ENCODE data around the gene PIGT. TPM values are rescaled to one million over a fixed set of nuclear protein-coding genes. Genes with fewer than 3 reads are reported as not detected.

The PIGT gene
- total and polyA plus RNA-seq, 2 of the 13 experiments (the other 11 are each of a cell fraction or from before 2014, with no cell fraction given) = 65.9 to 74.1 TPM

DNA sequence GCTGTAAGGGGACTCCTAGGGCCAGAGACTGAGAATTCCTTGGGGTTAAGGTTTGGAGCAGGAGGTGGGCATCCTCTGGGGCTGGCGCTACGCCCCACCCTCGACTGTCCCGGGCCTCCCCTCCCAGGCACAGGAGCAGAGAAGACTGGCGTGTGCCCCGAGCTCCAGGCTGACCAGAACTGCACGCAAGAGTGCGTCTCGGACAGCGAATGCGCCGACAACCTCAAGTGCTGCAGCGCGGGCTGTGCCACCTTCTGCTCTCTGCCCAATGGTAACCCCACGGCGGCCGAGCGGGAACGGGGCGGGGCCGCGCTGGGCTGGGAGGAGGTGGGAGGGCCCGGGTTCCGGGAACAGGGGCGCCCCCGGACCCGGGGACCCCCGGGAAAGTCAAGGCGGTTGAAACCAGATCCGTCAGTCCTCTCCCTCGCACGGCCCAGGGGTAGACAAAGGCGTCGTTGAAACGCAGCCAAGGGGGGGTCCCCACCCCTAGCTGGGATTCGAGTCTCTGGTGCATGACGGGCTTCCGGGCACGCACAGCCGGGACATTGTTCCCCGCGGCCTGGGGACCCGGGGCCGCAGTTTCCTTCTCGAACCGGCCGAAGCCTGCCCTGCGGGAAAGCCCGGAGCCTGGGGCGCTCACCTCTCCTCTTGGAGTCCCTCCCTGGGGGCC lies 54.5 kb downstream of the PIGT start (continued):
- no peak for TF ChIP-seq ELK4 (CRISPR knock-in tag; IDR thresholded peaks at IDR 0.05; ENCODE audit: borderline replicate concordance)
- no peak for TF ChIP-seq ADNP (CRISPR knock-in tag; IDR thresholded peaks at IDR 0.05)
- no peak for TF ChIP-seq ZNF280D (CRISPR knock-in tag; IDR thresholded peaks at IDR 0.05)
- TF ChIP-seq ERF (CRISPR knock-in tag; IDR thresholded peaks at IDR 0.05) = no peak
- no peak for TF ChIP-seq ZNF564 (CRISPR knock-in tag; IDR thresholded peaks at IDR 0.05)
- TF ChIP-seq FOXA1 (IDR thresholded peaks at IDR 0.05) = no peak
- TF ChIP-seq FOXA1 (CRISPR knock-in tag; IDR thresholded peaks at IDR 0.05) = no peak
- TF ChIP-seq, protein P1, sequence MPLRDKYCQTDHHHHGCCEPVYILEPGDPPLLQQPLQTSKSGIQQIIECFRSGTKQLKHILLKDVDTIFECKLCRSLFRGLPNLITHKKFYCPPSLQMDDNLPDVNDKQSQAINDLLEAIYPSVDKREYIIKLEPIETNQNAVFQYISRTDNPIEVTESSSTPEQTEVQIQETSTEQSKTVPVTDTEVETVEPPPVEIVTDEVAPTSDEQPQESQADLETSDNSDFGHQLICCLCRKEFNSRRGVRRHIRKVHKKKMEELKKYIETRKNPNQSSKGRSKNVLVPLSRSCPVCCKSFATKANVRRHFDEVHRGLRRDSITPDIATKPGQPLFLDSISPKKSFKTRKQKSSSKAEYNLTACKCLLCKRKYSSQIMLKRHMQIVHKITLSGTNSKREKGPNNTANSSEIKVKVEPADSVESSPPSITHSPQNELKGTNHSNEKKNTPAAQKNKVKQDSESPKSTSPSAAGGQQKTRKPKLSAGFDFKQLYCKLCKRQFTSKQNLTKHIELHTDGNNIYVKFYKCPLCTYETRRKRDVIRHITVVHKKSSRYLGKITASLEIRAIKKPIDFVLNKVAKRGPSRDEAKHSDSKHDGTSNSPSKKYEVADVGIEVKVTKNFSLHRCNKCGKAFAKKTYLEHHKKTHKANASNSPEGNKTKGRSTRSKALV (CRISPR knock-in tag; IDR thresholded peaks at IDR 0.05) = peak; percentile 49; the same call in 1 of the 2 replicates
- no peak for TF ChIP-seq TBX3 (IDR thresholded peaks at IDR 0.05; ENCODE audit: borderline replicate concordance)
- no peak for TF ChIP-seq TP53 (CRISPR knock-in tag; conservative IDR thresholded peaks at IDR 0.05)
- TF ChIP-seq HOXA7 (CRISPR knock-in tag; IDR thresholded peaks at IDR 0.05) = no peak
- TF ChIP-seq ZNF605 (CRISPR knock-in tag; IDR thresholded peaks at IDR 0.05) = no peak
- no peak for TF ChIP-seq SNRNP70 (IDR thresholded peaks at IDR 0.05; ENCODE audit: low read depth, low read length)
- TF ChIP-seq MZF1 (CRISPR knock-in tag; IDR thresholded peaks at IDR 0.05; ENCODE audit: borderline replicate concordance) = no peak
- TF ChIP-seq NAIF1 (CRISPR knock-in tag; IDR thresholded peaks at IDR 0.05; ENCODE audit: borderline replicate concordance) = no peak
- TF ChIP-seq SMAD3 (CRISPR knock-in tag; IDR thresholded peaks at IDR 0.05) = no peak
- no peak for TF ChIP-seq ONECUT2 (CRISPR knock-in tag; IDR thresholded peaks at IDR 0.05)
- TF ChIP-seq, protein P2, sequence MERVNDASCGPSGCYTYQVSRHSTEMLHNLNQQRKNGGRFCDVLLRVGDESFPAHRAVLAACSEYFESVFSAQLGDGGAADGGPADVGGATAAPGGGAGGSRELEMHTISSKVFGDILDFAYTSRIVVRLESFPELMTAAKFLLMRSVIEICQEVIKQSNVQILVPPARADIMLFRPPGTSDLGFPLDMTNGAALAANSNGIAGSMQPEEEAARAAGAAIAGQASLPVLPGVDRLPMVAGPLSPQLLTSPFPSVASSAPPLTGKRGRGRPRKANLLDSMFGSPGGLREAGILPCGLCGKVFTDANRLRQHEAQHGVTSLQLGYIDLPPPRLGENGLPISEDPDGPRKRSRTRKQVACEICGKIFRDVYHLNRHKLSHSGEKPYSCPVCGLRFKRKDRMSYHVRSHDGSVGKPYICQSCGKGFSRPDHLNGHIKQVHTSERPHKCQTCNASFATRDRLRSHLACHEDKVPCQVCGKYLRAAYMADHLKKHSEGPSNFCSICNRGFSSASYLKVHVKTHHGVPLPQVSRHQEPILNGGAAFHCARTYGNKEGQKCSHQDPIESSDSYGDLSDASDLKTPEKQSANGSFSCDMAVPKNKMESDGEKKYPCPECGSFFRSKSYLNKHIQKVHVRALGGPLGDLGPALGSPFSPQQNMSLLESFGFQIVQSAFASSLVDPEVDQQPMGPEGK (CRISPR knock-in tag; IDR thresholded peaks at IDR 0.05) = peak; percentile 70
- TF ChIP-seq ELF3 (CRISPR knock-in tag; IDR thresholded peaks at IDR 0.05) = 0 out of 2 replicates have a peak, but pooled peaks have one; percentile 13
- no peak for TF ChIP-seq ZFP82 (CRISPR knock-in tag; IDR thresholded peaks at IDR 0.05; ENCODE audit: borderline replicate concordance)
- TF ChIP-seq, protein P3, sequence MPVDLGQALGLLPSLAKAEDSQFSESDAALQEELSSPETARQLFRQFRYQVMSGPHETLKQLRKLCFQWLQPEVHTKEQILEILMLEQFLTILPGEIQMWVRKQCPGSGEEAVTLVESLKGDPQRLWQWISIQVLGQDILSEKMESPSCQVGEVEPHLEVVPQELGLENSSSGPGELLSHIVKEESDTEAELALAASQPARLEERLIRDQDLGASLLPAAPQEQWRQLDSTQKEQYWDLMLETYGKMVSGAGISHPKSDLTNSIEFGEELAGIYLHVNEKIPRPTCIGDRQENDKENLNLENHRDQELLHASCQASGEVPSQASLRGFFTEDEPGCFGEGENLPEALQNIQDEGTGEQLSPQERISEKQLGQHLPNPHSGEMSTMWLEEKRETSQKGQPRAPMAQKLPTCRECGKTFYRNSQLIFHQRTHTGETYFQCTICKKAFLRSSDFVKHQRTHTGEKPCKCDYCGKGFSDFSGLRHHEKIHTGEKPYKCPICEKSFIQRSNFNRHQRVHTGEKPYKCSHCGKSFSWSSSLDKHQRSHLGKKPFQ (CRISPR knock-in tag; IDR thresholded peaks at IDR 0.05; ENCODE audit: insufficient replicate concordance) = no peak

Data from HepG2 (cell line).